Choroid plexus epithelial cell (primary cell): ENCODE measurements around the gene DDX56.

ENCODE experiments used
- DNase-seq: peaks from one replicate; pipeline ENCODE4 v3.0.0-alpha.2; 2010; ENCODE audit warnings: low read depth
- H3K4me3 ChIP-seq: 2 replicates; pipeline ENCODE4 v1.5.1; 2011; ENCODE audit warnings: low read depth, mild to moderate bottlenecking, control low read depth, low read length, moderate library complexity
- CTCF ChIP-seq: conservative IDR thresholded peaks from 2 replicates; pipeline ENCODE4 v1.5.1; 2011; ENCODE audit warnings: low read depth, mild to moderate bottlenecking, control low read depth, inconsistent platforms, low read length, moderate library complexity

Gene DDX56

GRCh38 chr7:44617225-44617890, 43.6 kb upstream of the DDX56 start:
- H3K4me3 ChIP-seq, result no peak overlapping the region
- DNase-seq, result peak; percentile 46
- TF ChIP-seq CTCF, result no peak

DNA sequence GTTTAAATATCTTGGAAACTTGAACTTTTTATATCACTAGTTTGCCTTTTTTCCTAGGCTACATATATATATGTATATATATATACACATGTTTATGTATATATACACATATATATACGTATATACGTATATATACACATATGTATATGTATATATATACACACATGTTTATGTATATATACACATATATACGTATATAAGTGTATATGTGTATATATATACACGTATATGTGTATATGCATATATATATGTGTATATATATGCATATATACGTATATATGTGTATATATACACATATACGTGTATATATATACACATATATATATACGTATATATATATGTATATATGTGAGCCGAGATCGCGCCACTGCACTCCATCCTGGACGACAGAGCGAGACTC, 42.8 kb upstream of the DDX56 start:
- no peak for DNase-seq
- H3K4me3 ChIP-seq, result no peak overlapping the region
- no peak for TF ChIP-seq CTCF

- no peak overlapping the region for H3K4me3 ChIP-seq
- no peak for TF ChIP-seq CTCF
- no peak for DNase-seq
Observed at GRCh38 chr7:44615793-44616192, 42.1 kb upstream of the DDX56 start.

DNA sequence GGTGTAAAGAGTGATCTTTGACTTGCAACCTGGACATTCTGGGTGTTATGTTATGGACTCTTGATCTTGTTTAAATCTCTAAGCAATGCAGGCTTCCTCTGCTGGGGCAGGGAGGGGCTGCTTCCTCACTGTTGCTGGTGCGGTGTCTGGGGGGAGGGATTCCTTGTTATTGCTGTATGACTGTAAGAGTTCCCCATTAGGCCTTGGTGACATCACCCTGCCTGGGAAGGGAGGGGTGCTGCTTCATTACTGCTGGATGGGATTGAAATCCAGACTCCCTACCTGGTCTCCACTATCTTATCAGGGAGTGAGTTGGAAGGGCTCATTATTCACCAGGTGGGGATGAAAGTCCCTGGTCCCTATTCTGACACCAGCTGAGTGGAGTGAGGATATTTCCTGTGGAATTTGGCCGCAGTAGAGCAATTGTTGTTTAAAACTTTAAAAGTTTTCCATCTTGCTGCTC, 41.5 kb upstream of the DDX56 start:
- TF ChIP-seq CTCF, result no peak
- no peak overlapping the region for H3K4me3 ChIP-seq
- DNase-seq, result peak; percentile 22

DNA sequence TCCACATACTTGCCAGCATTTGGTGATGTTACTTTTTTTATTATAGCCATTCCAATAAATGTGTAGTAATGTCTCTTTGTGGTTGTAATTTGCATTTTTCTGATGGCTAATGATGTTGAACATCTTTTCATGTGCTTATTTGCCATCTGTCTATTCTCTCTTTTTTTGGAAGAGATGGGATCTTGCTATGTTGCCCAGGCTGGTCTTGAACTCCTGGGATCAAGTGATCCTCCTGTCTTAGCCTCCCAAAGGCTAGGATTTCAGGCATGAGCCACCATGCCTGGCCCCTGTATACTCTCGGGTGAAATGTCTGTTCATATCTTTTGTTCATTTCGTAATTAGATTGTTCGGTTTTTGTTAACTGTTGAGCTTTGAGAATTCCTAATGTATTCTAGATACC, 36.1 kb upstream of the DDX56 start:
- no peak for TF ChIP-seq CTCF
- no peak overlapping the region for H3K4me3 ChIP-seq

DNA sequence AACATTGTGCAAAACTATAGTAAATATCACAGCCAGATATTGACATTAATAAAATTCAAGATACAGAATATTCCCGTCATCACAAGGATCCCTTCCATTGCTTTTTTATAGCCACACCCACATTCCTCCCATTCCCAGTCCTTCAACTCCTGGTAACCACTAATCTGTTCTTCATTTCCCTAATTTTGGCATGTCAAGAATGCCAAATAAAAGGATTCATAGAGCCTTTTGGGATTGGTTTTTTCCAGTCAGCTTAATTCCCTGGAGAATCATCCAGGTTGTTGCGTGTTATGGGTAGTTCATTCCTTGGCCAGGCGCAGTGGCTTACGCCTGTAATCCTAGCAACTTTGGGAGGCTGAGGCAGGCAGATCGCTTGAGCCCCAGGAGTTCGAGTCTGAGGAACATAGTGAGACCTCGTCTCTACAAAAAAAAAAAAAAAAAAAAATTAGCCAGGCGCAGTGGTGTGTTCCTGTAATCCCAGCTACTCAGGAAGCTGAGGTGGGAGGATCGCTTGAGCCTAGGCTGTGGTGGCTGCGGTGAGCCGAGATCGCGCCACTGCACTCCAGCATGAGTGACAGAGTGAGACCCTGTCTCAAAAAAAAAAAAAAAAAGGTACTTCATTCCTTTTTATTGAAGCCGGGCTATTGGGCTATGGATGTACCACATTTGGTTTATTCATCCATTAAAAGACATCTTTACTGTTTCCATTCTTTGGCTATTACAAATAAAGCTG, 35.4 kb upstream of the DDX56 start:
- TF ChIP-seq CTCF, result no peak
- no peak overlapping the region for H3K4me3 ChIP-seq
- DNase-seq, result no peak

More for the DNA sequence above, 36.1 kb upstream of the DDX56 start:
- no peak for DNase-seq
